ENCODE measurements around the gene DYNAP. TPM values are rescaled to one million over a fixed set of nuclear protein-coding genes. Genes with fewer than 3 reads are reported as not detected.

Gene DYNAP, protein sequence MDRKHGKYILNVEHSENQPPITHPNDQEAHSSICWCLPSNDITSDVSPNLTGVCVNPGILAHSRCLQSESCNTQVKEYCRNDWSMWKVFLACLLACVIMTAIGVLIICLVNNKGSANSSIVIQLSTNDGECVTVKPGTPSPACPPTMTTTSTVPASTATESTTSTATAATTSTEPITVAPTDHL
- polyA plus RNA-seq (ENCODE audit: insufficient read length) = not detected

DNA sequence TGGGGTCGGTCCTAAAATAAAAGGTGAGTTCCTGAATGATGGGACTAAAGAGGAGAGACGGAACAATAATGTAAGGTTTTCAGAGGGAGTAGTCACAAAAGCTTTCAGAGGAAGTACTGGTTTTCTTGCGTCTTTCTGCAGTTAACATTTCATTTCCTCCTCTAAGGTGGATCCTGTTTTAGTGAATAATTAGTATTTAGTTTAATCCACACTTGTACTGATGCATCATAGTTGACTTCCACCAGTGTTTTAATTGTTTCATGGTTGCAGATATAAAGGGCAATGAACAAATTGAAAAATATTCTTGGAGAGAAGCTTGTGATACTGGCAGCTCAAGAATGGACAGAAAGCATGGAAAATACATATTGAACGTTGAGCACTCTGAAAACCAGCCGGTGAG, at the start of gene DYNAP:
DYNAP (plus strand) TSS at position 301 of the 400 bp plus-strand sequence; CDS start at position 339, 38 bp downstream.
- DNase-seq = no peak

DNA sequence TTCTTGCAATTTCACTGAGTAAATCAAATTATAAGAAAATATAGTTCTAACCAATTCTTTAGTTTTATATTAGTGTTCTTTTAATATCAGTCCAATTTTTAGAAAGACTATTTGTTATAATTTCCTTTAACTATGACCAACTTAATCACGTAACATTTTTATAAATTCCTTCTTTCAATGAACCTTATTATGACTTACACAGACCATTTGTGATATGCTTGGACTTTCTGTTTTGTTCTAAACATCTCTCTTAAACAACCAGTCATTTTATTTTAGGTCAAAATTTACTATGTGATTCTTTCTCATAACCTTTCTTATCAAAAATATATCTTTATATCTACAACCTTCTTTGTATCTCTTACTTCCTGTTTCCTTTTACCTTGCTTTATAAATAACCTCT, 39.5 kb upstream of the DYNAP start:
- DNase-seq = no peak

DNA sequence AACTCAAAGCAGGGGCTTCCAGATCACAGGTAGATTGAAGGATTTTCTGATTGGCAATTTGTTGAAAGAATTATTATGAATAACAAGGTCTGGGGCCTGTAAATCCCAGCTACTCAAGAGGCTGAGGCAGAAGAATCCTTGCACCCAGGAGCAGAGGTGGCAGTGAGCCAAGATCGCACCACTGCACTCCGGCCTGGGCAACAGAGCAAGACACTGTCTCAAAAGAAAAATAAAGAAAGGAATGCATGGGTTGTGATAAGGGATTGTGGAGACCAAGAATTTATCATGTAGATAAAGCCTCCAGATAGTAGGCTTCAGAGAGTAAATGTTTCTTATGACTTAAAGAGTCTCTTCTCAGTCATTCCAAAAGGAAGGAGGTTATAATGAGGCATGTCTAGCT, 35.8 kb upstream of the DYNAP start:
- no peak for DNase-seq

DNA sequence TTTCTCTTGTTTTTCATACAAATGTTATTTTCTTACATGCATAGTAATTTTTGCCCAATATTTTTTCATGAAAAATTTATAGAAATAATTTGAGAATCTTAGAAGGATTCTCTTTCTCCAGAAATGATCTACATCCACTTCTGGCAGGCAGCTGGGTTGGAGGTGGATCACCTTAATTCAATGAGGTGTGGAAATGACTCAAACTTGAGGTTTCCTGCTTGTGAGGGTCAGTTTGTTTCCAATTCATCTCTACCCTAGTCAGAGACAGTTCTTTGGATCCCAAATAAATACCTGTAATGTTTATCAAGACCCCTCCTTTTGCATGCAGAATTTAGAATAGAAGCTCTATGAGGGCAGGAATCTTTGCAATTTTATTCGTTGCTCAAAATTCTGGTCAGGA, 35.0 kb upstream of the DYNAP start:
- no peak for DNase-seq

DNA sequence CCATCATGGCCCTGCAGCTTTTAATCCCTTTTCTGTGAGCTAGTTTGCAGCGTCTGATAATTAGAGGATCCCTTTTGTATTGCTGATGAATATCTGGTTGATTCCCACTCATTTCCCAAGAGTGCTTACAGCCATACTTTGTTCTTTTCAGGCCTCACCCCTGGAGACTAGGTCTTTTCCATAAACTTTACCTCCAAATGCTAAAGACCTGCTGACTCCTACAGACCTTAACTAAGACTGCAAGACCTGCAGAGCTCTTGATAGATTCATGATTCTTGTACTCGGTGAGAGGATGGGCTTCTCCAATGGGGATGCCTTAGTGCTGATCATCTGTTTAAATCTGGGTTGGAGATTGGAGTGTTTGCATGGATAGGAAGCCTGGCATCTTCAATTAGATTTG, 33.1 kb upstream of the DYNAP start:
- DNase-seq = no peak

DNA sequence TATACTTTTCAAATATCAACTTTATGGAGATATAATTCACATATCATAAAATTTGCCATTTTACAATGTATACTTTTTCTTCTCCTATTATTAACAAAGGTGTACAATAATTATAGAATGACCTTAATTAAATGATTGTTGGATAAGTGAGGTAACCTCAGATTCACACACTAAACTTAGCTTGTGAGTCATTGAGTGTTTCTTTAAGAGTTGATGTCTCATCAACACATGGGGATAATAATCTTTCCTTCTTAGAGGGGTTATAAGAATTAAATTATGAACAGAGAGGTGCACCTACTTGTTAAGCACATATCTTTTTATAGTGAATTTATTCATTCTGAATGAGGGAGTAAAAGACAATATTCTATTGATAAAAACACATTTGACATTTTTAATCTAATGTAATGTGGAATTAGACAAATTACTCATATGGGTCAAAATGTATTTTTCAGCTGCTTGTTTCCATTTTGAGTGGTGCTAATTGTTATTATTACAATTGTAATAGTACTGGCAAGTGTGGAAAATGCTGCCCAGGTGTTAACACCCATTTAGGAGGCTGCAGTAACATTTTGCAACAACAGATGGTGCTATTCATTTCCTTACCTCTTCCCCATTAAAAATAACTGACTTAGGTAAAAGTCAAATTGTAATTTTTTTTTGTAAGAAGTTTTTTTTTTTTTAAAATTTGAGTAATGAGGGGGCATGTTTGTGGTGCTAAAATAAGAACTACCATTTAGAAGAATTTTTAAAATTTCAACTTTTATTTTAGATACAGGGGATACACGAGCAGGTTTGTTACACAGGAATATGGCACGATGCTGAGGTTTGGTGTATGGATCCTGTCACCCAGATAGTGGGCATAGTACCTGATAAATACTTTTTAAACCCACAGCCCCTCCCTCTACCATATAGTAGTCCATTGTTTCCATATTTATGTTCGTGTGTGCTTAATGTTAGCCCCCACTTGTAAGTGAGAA, 32.1 kb upstream of the DYNAP start:
- no peak for DNase-seq

DNA sequence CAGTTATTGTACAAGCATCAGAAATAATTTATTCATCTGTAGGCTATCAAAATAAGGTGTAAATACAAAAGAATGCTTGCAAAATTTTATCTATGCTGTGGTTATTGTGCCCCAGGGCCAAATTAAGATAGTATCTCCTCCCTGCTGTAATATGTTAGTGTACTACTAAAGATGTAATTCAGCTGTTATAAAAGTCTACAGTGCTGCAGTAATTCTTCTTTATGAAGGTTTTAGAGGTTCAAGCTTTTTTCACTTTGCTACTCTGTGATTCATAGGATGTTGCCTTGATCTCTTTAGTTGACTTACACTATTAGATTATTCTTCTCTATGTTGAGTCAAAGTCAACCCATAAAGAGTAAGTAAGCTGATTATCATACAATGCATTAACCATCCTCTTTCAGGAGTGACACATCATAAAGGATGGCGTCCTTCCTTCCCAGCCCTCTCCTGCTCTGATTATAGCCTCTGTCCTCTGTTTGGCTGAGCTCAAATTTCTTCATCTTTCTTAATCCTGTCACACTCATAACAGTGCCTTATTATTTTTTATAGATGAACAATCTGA, 29.3 kb upstream of the DYNAP start:
- no peak for DNase-seq

DNA sequence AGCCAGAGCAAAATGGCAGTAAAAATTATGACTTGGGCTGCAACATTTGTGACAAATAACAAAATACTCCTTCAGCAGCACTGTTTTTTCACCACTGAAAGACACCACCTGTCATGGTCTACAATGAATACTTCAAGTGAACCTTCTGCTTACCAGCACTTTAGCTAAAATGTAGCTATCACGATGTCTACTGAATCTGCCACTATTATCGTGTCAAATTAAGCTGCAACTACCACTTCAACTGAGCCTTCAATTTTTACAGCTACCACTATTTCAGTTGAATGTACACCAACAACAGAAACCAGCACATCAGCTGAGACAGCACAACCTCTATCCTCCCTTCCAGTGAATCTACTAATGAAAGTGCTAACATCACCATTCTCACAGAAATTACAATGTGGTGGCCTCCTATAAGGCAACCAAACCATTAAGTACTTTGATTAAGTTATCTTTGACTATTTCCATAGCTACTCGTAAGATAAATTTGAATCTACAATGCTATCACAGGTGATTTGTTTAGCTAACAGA, 10.8 kb upstream of the DYNAP start:
- DNase-seq = no peak

DNA sequence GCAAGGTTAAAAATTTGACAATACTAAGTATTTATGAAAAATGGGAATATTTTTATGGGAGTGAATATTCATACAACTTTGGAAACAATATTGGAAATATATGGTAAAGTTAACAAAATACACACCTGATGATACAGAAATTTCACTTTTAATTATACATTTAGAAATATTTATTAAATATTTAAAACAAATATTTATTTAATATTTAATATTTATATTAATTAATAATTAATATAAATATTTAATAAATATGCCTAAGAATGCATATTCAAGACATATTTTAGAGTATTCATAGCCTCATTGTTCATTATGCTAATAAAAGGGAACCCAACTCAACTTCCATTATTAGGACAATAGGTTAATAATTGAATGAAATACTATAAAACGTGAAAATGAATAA, 7.0 kb upstream of the DYNAP start:
- DNase-seq = no peak

DNA sequence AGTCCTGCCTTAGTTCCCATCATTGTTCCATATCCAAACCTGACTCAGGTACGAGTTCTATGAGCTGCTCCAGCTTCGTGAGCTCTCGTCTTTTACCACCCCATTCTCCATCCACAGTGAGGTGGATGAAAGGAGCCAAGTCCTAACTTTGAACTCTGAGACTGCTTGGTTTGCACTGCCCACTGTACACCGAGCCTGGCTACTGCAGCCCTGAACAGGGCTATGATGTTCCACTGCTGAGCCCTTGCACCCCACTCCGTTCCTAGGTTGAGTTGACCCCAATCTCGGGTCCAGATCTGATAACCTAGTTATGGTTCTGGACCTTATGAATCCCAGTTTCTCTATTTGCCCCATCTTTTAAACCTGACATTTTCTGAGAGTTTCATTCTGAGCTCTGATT, 5.3 kb upstream of the DYNAP start:
- DNase-seq = no peak

DNA sequence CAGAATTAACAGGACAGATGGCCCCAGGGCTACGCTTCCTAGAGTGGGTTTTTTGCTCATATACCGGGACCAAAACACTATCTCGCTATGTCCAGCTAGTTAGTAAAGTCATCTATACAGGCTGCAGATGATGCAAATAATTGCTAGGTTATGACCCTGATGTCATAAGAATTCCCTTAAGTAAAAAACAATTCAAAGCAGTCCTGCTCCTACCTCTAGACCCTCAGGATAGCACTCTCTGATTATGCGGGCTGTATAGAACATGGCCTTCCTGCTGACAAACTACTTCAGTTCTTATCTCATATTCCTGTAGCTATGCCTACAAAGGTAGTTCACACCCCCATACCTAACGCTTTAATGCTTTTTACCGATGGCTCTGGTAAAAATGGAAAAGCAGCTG, 13.2 kb downstream of the DYNAP start:
- no peak for DNase-seq

DNA sequence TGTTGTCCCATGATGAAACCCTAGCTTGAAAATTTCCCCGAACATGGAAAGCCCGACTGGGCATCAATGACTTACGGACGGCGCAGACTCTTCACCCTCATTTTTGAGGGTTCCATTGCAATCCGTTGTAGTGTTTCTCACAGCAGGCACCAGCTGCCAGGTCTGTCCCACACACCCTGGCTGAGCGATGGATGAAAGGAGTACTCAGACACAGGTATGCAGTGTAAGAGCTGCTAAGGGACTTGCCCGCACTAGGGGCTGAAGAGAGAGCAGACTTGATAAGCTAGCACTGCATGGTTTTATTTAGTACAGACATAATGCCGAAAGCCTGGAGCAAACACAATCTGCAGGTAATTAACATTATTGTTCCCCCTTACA, 15.8 kb downstream of the DYNAP start:
- DNase-seq = no peak

DNA sequence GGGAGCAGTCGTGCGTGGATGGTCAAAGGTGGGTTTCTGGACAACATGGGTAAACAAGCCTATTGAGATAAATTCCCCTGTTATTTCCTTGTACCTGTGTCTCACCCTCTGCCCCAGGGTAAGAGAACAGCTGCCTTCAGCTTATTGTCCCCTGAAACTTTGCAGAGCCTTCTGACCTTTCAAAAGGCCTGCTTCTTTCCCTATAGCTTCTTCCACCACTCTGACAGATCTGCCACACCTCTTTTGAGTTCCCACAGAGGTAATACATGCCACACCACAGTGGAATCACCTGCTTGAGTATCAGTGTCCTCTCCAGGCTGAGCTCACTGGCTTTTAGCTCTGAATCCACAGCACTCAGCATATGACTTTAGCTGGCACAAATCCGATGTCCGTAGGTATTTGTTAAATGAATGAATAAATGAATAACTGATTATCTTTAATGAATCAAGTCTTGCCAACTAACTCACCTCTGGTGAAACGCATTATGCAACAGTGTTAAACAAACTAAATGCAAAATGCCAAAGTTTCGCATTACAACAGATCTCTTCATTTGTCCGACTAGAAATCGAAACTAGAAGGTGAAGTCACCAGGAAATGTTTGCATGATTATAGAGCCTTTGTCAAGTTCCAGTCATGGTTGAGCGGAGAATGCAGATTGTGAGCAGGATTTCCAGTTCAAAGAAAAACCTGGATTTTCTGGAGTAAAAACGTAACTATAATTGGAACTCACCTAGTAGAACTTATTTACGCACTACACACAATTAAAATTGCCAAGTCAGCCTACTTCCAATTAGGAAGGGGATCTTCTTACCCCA, 16.4 kb downstream of the DYNAP start:
- DNase-seq = no peak

DNA sequence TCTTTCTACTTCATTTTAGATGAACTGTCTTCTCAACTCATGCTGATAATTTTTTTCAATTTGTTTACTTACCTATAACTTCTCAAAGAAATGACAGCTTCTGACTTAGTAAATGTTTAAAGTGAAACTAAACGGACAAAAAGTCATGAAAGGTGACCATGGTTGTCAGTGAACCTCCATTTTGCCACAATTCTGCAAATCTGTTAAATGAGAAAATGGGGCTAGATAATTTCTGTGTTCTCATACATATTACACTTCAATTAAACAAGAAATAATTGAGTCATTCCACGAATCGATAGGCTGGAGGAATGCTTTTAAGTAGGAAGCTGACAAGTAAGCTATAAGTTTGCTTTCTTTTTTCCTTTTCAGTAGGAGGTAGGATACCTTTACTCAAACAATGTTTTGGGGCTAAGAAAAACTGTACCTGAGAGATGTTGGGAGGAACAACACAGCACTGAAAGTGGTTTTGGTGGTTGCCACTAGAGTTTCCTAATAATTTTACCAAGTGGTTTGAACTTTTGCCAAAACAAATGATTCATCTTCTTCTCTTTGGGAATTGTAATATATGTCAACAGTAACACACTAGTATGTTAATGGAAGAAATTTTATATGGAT, 17.1 kb downstream of the DYNAP start:
- DNase-seq = no peak

DNA sequence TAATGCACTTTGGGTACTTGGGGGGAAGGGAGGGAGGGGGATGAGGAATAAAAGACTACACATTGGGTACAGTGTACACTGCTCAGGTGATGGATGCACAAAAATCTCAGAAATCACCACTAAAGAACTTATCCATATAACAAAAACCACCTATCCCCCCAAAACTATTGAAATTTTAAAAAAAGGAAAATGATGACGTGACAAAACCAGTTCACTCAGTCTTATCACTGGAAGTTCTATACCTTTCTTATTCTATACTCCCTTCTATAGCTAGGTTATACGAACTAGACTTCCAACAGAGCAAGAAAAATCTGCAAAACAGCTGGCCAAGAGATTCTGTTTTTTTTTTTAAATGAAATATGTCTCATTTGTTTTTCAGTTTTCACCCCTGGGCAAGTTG, 20.8 kb downstream of the DYNAP start:
- no peak for DNase-seq

DNA sequence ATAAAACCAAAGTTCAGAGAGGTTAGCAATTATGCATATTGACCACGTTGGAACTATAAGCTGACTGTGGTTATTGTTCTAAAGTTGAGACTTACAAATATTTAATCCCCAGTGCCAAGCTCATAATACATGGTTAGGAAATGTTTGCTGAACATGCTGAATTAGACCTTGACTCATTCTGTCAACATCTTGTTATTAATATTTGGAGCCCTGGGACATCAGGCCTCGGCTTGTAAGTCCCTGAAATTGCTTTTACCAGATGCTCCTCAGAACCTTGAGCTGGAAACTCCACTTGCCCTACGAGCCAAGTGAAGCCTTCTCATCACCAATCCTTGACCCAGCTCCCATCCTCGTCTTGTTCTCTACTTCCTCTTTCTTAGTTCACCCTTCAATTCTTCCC, 21.2 kb downstream of the DYNAP start:
- no peak for DNase-seq

DNA sequence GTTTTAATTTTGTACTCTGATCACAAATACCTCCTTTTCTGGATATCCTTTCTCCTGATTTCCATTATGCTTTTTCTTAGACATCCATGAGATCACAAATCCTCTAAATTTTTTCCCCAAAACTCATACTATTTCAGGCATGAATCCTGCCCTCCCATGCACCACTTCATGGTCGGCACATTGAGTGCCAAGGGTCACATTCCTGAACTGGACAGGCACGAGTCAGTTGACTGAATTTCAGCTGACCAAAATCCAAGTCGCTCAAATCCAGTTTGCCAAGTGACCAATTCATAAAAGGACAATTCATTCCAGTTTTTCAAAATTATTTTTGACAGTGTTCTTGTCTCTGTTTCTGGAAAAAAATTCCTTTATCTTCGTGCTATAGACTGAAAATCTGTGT, 22.1 kb downstream of the DYNAP start:
- no peak for DNase-seq

DNA sequence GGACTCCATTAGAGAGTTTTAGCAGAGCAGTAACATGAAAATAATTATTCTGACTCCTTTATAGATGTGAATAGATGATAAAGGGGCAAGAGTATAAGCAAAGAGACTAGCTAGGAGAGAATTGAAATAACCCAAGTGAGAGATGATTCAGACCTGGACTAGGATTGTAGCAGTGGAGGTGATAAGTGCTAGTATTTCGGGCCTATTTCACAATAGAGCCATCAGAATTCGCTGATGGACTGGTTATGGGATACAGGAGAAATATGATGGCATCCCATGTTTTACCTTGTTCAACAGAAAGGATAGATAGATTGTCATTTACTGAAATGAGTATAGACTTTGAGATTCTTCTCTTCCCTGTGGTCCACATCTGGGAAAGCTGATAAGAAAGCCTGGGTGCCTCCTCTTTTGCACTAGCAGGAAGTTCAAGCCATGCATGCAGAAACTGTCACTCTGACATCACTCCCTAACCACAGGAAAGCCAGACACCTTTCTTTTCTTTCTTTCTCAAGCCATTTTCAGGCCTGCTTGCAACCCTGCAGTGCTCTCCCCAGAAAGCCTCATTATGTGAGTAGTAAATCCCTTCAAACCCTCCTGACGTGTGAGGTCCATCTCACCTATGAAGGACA, 25.3 kb downstream of the DYNAP start:
- no peak for DNase-seq

DNA sequence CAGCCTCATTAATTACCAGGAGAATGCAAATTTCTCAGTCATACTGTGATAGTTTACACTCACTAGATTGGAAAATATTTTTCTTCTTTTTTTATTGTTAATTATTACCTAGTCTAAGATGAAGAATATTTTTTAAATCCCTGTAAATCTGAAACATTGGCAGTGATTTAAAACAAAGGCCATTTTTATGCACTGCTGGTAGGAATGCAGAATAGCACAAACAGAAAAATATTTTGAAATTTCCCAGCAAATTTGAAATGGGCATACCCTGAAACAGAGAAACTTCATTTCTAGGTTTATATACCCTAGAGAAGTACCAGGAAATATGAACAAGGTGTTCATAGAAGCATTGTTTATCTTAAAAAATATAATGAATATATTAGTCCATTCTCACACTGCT, 31.0 kb downstream of the DYNAP start:
- no peak for DNase-seq

DNA sequence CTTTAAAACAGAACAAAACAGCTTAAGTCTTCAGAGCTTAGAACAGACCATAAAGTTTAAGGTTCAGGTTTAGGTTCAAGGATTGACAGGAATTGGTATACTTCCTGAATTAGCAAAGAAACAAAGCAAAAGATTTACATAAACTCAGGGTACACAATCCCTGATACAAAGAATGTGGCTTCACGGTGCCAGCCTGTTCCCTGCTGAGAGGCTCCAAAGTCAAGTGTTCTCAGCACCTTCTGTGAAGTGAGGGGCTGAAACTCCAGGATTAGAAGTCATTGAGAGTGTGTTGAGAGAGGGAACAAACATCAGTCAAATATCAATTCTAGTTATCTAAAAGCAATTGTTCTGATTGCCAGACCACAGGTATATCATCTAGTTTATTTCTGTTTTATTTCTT, 35.7 kb downstream of the DYNAP start:
- DNase-seq = no peak

DNA sequence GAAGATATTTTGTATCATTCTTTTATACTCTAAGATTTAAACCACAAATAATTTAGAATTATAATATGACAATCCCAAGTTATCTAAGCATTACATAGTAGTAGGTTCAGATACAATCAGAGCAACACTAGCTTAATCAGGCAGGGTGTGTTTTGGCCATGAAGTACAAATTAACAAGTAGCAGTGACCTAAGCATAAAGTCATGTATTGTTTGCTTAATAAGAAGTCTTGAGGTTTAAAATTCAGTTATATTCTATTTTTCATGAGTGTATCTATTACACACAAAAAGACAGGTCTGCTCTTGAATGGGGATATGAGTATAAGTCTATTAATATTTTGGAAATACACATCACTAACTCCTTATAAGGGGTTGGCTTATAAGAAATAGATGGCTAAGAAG, 39.9 kb downstream of the DYNAP start:
- no peak for DNase-seq

DNA sequence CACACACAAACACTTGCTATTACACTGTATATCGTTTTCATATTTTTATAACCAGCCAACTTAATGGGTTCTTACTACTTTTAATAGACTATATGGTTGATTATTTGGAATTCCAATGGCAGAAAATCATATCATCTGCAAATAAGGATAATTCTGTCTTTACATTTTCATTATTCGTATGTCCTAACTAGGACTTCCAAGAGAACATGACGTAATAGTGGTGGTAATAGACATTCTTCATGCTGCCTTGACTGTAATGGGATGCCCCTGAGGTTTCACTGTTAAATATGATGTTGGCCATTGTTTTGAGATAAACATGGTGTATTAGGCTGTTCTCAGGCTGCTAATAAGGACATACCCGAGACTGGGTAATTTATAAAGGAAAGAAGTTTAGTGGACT, 45.2 kb downstream of the DYNAP start:
- no peak for DNase-seq
